ENCODE results near the gene RADIL. TPM values are rescaled to one million over a fixed set of nuclear protein-coding genes. Genes with fewer than 3 reads are reported as not detected.

RADIL gene
- total RNA-seq, 1 experiment from 2014 or later: not detected

DNA sequence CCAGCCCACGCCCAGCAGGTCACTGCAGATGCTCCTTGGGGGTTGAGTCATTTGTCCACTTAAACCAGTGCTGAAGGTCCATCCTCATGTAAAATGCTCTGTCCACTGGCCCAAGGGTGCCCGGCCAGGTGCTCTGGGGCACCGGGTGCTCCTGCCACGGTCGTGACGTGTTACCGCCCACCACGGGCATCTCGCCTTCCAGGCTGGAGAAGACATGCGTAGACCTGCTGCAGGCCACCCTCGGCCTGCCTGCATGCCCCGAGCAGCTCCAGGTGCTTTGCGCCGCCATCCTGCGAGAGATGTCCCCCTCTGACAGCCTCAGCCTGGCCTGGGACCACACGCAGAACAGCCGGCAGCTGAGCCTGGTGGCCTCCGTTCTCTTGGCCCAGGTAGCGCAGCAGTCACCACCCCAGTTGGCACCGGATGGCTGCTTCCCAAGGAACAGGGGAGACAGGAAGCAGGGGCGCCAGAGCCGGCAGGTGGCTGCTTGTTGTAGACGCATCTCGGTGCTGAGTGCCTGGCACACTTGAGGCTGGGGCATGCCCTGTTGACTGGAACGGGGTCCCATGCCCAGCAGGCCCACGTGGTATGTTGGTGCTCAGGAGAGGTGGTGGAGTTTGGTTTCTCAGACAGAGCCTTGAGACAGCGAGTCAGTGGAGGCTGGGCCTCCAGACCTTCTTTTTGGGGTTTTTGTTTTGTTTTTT is 102.0 kb downstream of the RADIL start:
- Mint-ChIP-seq H3K27me3 (ENCODE audit: insufficient read depth, unreplicated experiment) (no peaks in the 10 kb centered on the region), H3K4me3 (ENCODE audit: unreplicated experiment) (no peak overlapping the region), H3K27ac (ENCODE audit: unreplicated experiment) (no peak overlapping the region), H3K9me3 (ENCODE audit: unreplicated experiment) (no peaks in the 10 kb centered on the region), H3K4me1 (ENCODE audit: low read depth, unreplicated experiment) (no peaks in the 10 kb centered on the region), H3K36me3 (ENCODE audit: insufficient read depth, unreplicated experiment) (peaks cover 27% of the 10 kb centered on the region)
- no peak overlapping the region for H3K4me3 ChIP-seq (ENCODE audit: low read depth, low read length)
- no peaks in the 10 kb centered on the region for H3K4me1 ChIP-seq
- CTCF ChIA-PET: no interaction called here
- H3K27me3 ChIP-seq (replicated peaks; ENCODE audit: control insufficient read depth, insufficient read depth, low read length): no peaks in the 10 kb centered on the region
- H3K9me3 ChIP-seq: no peaks in the 10 kb centered on the region
- no TSS peak for BruUV-seq (replicated peaks)
- intact Hi-C loops (cut with micrococcal nuclease; ENCODE audit: unreplicated experiment): no loop called here
- TF ChIP-seq CTCF (IDR thresholded peaks at IDR 0.05; ENCODE audit: insufficient read depth in 1 of 2, low read depth in 1 of 2, low read length in 1 of 2, severe bottlenecking in 1 of 2, unreplicated experiment in 1 of 2): no peak
- DNase-seq: no peak
- POLR2A ChIA-PET: interaction anchor here (0.5 kb wide), 1 partner anchor 359 kb away, joined by 3 read pairs; no protein-coding TSS in a partner anchor
- H3K36me3 ChIP-seq (ENCODE audit: control insufficient read depth, insufficient read depth, low read length): peaks cover 1% of the 10 kb centered on the region; the same call in 1 of the 2 replicates

DNA sequence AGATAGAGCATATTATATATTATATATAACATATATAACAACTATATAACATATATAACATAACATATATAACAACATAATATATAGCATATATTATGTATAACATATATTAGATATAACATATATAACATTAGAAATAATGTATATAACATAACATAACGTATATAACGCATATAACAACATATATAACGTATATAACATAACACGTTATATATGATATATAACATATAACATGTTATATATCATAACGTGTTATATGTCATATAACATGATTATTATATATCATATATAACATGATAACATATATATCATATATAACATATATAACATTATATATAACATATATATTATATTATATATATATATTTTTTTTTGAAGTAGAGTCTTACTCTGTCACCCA is 104.4 kb downstream of the RADIL start:
- intact Hi-C loops (cut with micrococcal nuclease; ENCODE audit: unreplicated experiment): no loop called here
- no peaks in the 10 kb centered on the region for H3K27me3 Mint-ChIP-seq (ENCODE audit: insufficient read depth, unreplicated experiment)
- no peak for TF ChIP-seq CTCF (IDR thresholded peaks at IDR 0.05; ENCODE audit: insufficient read depth in 1 of 2, low read depth in 1 of 2, low read length in 1 of 2, severe bottlenecking in 1 of 2, unreplicated experiment in 1 of 2)
- H3K4me1 Mint-ChIP-seq (ENCODE audit: low read depth, unreplicated experiment): peaks cover 7% of the 10 kb centered on the region
- no peak overlapping the region for H3K27ac Mint-ChIP-seq (ENCODE audit: unreplicated experiment)
- H3K9me3 Mint-ChIP-seq (ENCODE audit: unreplicated experiment): no peaks in the 10 kb centered on the region
- H3K4me3 ChIP-seq (ENCODE audit: low read depth, low read length): no peak overlapping the region
- ChIA-PET POLR2A (no interaction called here), CTCF (no interaction called here)
- 0 out of 2 replicates have a peak, but pooled peaks cover 6% of the 10 kb centered on the region for H3K4me1 ChIP-seq
- no TSS peak for BruUV-seq (replicated peaks)
- no peak overlapping the region for H3K4me3 Mint-ChIP-seq (ENCODE audit: unreplicated experiment)
- peaks cover 29% of the 10 kb centered on the region for H3K36me3 Mint-ChIP-seq (ENCODE audit: insufficient read depth, unreplicated experiment)
- DNase-seq: no peak
- H3K36me3 ChIP-seq (ENCODE audit: control insufficient read depth, insufficient read depth, low read length): peaks cover 1% of the 10 kb centered on the region; the same call in 1 of the 2 replicates
- no peaks in the 10 kb centered on the region for H3K9me3 ChIP-seq
- no peaks in the 10 kb centered on the region for H3K27me3 ChIP-seq (replicated peaks; ENCODE audit: control insufficient read depth, insufficient read depth, low read length)

DNA sequence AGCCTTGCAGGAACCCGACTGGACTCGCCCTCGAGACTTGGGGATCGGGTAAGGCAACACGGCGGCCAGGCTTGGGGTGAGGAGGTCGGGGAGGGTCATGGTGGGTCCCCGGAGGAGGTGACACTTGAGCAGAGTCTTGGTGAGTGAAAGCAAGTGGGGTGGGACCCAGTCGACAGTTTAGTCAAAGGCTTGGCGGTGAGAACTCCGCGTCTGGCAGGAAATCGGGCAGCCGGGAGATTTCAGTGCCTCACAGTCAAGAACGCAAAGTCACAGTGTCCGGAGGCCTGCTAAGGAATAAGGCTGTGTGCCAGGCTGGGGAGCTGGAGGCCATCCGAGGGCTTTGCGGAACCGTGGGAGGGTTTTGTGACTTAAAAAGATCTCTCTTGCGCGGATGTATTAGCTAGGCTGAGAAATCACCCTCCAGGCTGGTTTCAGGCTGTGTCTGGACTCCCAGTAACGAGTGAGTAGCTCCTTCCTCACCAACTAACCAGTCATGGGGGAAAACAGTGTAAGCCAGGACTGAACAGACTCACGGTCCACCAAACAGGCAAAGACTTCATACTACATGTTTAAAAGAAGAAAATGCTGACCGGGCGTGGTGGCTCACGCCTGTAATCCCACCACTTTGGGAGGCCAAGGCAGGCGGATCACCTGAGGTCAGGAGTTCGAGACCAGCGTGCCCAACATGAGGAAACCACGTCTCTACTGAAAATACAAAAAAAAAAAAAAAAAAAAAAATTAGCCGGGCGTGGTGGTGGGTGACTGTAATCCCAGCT is 107.5 kb downstream of the RADIL start:
- BruUV-seq (replicated peaks): no TSS peak
- Mint-ChIP-seq H3K27me3 (ENCODE audit: insufficient read depth, unreplicated experiment) (no peaks in the 10 kb centered on the region), H3K4me1 (ENCODE audit: low read depth, unreplicated experiment) (peaks cover 13% of the 10 kb centered on the region), H3K9me3 (ENCODE audit: unreplicated experiment) (no peaks in the 10 kb centered on the region), H3K27ac (ENCODE audit: unreplicated experiment) (peak overlapping the region; percentile 97), H3K4me3 (ENCODE audit: unreplicated experiment) (peak overlapping the region; percentile 93), H3K36me3 (ENCODE audit: insufficient read depth, unreplicated experiment) (peaks cover 25% of the 10 kb centered on the region)
- intact Hi-C loops (cut with micrococcal nuclease; ENCODE audit: unreplicated experiment): no loop called here
- no peak for DNase-seq
- TF ChIP-seq CTCF (IDR thresholded peaks at IDR 0.05; ENCODE audit: insufficient read depth in 1 of 2, low read depth in 1 of 2, low read length in 1 of 2, severe bottlenecking in 1 of 2, unreplicated experiment in 1 of 2): no peak
- Histone ChIP-seq H3K4me1 (0 out of 2 replicates have a peak, but pooled peaks cover 11% of the 10 kb centered on the region), H3K27me3 (replicated peaks; ENCODE audit: control insufficient read depth, insufficient read depth, low read length) (no peaks in the 10 kb centered on the region), H3K9me3 (no peaks in the 10 kb centered on the region), H3K4me3 (ENCODE audit: low read depth, low read length) (peak overlapping the region; percentile 96), H3K36me3 (ENCODE audit: control insufficient read depth, insufficient read depth, low read length) (no peaks in the 10 kb centered on the region)
- CTCF ChIA-PET: interaction anchor here (0.6 to 1.2 kb wide), 3 partner anchors 24 to 313 kb away, joined by 3 to 4 read pairs (median 4); no protein-coding TSS in a partner anchor
- POLR2A ChIA-PET: interaction anchor here (0.6 to 1.6 kb wide), 9 partner anchors 8 to 217 kb away, joined by 3 to 18 read pairs (median 4); no protein-coding TSS in a partner anchor

All from Caco-2 (cell line).